ENCODE results near the gene AKAP12. TPM values are rescaled to one million over a fixed set of nuclear protein-coding genes. Genes with fewer than 3 reads are reported as not detected.

Gene AKAP12
- total RNA-seq, 1 experiment from 2014 or later, result 15.4 TPM

- in situ Hi-C loops (cut with HindIII; ENCODE audit: low sequenced_read_pairs), result no loop called here
- DNase-seq (ENCODE audit: low spot score), result no peak
Observed at GRCh38 chr6:151387175-151387970, 147.6 kb downstream of the AKAP12 start.

- DNase-seq (ENCODE audit: low spot score), result no peak
- in situ Hi-C loops (cut with HindIII; ENCODE audit: low sequenced_read_pairs), result no loop called here
Observed at GRCh38 chr6:151388236-151388635, 148.5 kb downstream of the AKAP12 start.

GRCh38 chr6:151388997-151389617, 149.3 kb downstream of the AKAP12 start:
- in situ Hi-C loops (cut with HindIII; ENCODE audit: low sequenced_read_pairs), result no loop called here
- no peak for DNase-seq (ENCODE audit: low spot score)

- DNase-seq (ENCODE audit: low spot score), result peak; percentile 67
- in situ Hi-C loops (cut with HindIII; ENCODE audit: low sequenced_read_pairs), result no loop called here
Observed at GRCh38 chr6:151389618-151390275, 150.0 kb downstream of the AKAP12 start.

GRCh38 chr6:151390276-151390850, 150.6 kb downstream of the AKAP12 start:
- peak; percentile 97 for DNase-seq (ENCODE audit: low spot score)
- in situ Hi-C loops (cut with HindIII; ENCODE audit: low sequenced_read_pairs), result no loop called here

GRCh38 chr6:151390851-151391470, 151.2 kb downstream of the AKAP12 start:
- DNase-seq (ENCODE audit: low spot score), result peak; percentile 52
- in situ Hi-C loops (cut with HindIII; ENCODE audit: low sequenced_read_pairs), result no loop called here

GRCh38 chr6:151391471-151392413, 152.0 kb downstream of the AKAP12 start, which contains the start of gene ZBTB2:
TSS of gene ZBTB2 (minus strand) at chr6:151391559. CDS start at chr6:151373637, 17,922 bp downstream.
- DNase-seq (ENCODE audit: low spot score), result peak; percentile 60
- in situ Hi-C loops (cut with HindIII; ENCODE audit: low sequenced_read_pairs), result no loop called here

GRCh38 chr6:151392427-151392826, 152.7 kb downstream of the AKAP12 start:
- no peak for DNase-seq (ENCODE audit: low spot score)
- in situ Hi-C loops (cut with HindIII; ENCODE audit: low sequenced_read_pairs), result no loop called here

- in situ Hi-C loops (cut with HindIII; ENCODE audit: low sequenced_read_pairs), result no loop called here
- DNase-seq (ENCODE audit: low spot score), result no peak
Observed at GRCh38 chr6:151393410-151393809, 153.6 kb downstream of the AKAP12 start.

- DNase-seq (ENCODE audit: low spot score), result no peak
- in situ Hi-C loops (cut with HindIII; ENCODE audit: low sequenced_read_pairs), result no loop called here
Observed at GRCh38 chr6:151399679-151400078, 159.9 kb downstream of the AKAP12 start.

- DNase-seq (ENCODE audit: low spot score), result no peak
- in situ Hi-C loops (cut with HindIII; ENCODE audit: low sequenced_read_pairs), result no loop called here
Observed at GRCh38 chr6:151400473-151400872, 160.7 kb downstream of the AKAP12 start.

- in situ Hi-C loops (cut with HindIII; ENCODE audit: low sequenced_read_pairs), result no loop called here
Observed at GRCh38 chr6:151402228-151402627, 162.5 kb downstream of the AKAP12 start.

GRCh38 chr6:151403919-151404308, 164.1 kb downstream of the AKAP12 start:
- in situ Hi-C loops (cut with HindIII; ENCODE audit: low sequenced_read_pairs), result no loop called here
- DNase-seq (ENCODE audit: low spot score), result no peak

More at GRCh38 chr6:151402228-151402627, 162.5 kb downstream of the AKAP12 start:
- DNase-seq (ENCODE audit: low spot score), result no peak

Other genes with a start within 250 kb of the AKAP12 start
- 18.7 and 23.6 TPM in 2 replicates for gene ZBTB2, start 151.6 kb downstream of the AKAP12 start, total RNA-seq (2014; rRNA removed; shearing (Covaris generic))
- gene RMND1, start 212.2 kb downstream of the AKAP12 start, total RNA-seq (2014; rRNA removed; shearing (Covaris generic)), result 19.8 and 30.7 TPM in 2 replicates

All from G401 (cell line).